Superior temporal gyrus (tissue), 1 donor: ENCODE measurements around the gene RNF144A.
A peak's percentile ranks its signal among the peaks of the same experiment; 100 is the strongest.

ENCODE experiments used
- DNase-seq: peaks from one replicate; pipeline ENCODE4 v3.0.0-alpha.2; 2016; ENCODE audit errors: extremely low spot score

RNF144A gene

GRCh38 chr2:7007846-7008741, 90.9 kb downstream of the RNF144A start:
- peak; percentile 91 for DNase-seq

- no peak for DNase-seq
These were observed 92.1 kb downstream of the RNF144A start for GRCh38 chr2:7009207-7009911.

DNA sequence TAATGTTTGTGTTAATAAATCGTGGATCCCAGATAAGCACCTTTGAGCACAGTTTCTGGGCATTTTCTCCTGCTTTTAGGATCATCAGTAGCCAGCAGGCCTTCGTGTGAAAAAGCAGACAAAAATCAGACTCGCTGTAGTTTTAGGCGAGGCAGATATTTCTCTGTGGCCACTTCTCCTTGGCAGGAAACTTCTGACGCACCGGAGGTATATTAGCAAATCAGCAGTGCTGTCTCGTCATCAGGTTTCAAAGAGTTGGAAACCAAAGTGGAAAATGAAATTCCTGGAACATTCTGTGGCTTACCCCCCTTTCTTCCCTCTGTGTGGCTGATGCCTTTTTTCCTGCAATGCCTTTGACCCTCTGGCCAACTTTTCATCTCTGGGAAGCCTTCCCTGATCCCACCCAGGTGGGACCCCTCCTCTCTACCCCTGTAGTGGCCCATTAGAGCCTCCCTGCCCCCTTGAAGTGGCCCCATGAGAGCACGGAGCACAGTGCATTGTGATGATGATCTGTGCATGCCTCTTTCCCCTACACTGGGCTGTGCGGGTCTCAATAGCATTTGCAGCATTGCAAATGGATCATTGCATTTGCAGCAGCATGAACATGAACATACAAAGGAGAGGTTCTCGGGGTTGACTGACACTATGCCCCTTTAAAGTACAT, 93.3 kb downstream of the RNF144A start:
- DNase-seq, result peak; percentile 33

DNA sequence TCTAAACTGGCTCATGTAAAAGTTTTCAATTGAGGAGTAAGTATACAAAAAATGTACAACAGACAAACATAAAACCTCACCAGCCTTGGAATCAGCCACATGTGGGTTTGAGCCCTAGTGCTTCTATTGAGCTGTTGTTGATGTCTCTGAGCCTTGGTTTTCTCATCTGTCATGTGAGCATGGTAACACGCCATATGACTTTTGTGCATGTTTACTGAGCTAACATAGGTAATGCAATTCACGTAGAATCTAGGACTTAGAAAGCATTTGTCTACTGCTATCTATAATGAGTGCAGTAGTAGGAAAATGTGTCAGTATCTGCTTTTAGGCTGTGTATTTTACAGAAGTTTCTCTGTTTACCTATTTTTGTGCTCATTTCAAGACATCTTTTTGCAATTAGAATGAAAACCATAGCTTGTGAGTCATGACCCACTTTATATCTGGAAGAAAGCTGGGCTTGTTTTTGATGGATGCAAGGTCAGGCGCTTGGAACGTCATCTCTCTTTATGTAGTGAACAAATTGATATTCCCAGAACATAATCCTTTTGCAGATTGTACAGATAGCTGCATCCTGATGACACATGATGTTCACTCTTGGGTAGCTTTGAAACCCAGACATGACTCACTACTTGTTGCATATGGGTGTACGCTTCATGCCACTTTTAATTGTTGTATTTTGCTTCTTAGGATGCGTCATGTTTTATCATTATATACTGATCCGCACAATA, 94.3 kb downstream of the RNF144A start:
- peak; percentile 75 for DNase-seq

DNA sequence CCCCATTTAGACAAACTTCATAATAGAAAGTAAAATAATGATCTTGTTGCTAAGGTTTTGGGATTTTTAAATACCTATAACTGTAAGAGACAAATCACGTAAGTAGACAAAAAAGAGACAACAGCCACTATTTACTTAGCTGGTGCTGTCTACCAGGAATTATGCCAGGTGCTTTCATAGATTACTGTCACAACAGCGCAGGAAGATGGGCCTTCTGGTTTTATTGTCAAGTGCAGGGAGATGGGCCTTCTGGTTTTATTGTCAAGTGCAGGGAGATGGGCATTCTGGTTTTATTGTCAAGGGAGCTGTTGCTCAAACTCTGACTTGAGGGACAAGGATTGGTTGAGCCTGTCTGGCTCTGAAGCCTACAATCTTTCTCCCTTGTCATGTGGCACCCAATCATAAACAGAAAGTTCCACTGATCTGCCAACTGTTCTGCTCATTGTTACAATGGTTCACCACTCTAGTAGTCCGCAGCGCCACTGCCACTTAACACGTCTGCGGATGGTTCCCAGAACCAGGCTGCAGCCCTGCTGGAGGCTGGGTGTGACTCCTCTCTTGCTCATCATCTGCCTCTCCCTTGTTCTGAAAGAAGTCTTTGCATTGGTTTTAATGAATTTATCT, 95.0 kb downstream of the RNF144A start:
- DNase-seq, result peak; percentile 89

DNA sequence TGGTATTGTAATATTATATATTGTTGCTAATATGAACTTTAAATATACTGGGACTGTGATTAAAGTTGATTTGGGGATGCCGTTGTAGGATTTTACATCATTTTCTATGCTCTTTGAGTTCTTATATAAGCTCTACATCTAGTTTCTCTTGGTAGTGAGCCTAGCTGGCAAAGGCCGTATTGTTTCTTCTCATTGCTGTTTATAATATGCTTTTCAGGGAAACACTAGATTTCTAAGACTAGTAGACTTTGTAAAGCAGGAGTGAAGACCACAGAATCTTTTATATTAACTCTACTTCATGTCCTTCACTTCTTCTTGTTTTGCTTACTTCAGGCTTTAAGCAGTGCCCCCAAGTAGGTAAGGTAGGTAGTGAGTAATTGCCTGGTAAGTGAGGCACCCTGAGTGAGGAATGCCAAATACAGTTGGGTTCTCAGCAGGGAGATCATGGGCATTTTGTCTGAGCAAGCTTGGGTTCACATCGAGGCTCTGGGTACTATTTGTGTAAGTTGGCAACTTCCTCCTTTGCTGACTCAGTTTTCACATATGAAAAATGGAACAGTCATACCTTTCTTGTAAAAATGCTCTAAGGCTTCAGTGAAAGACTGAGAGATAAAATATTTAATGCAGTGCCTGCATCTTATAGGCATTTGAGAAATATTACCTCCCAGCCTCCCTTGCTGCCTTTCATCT, 96.4 kb downstream of the RNF144A start:
- peak; percentile 68 for DNase-seq

- peak; percentile 86 for DNase-seq
These were observed 97.0 kb downstream of the RNF144A start for GRCh38 chr2:7014174-7014640.

- DNase-seq, result peak; percentile 62
These were observed 98.1 kb downstream of the RNF144A start for GRCh38 chr2:7015007-7015950.

- peak; percentile 20 for DNase-seq
These were observed 98.9 kb downstream of the RNF144A start for GRCh38 chr2:7016148-7016547.

DNA sequence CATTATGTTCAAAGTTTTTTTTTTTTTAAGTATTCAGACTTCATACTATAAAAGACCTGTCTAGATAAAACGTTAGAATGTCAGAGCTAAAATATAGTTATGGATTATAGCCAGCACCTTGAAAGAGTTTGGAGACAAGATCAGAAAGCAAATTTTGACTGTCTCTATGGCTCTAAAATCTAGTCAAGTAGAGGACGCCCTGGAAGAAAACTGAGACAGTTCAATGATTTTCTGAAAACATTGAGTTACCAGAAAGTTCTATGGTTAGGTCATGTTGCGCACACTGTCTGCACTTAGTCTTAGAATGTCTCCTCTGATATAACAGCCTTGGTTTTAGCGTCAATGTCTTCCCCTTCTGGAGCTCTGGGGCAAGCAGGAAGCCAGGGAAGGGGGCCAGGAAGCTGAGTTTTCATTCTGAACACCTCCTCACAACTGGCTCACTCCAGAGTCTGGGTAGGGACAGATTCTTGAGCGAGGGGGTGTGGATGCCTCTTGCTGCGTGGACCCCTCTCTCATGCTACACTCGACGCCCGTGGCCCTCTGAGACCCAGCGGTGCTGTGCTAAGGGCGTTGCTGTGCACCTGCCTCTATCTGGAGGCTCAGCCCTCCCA, 99.5 kb downstream of the RNF144A start:
- peak; percentile 55 for DNase-seq

DNA sequence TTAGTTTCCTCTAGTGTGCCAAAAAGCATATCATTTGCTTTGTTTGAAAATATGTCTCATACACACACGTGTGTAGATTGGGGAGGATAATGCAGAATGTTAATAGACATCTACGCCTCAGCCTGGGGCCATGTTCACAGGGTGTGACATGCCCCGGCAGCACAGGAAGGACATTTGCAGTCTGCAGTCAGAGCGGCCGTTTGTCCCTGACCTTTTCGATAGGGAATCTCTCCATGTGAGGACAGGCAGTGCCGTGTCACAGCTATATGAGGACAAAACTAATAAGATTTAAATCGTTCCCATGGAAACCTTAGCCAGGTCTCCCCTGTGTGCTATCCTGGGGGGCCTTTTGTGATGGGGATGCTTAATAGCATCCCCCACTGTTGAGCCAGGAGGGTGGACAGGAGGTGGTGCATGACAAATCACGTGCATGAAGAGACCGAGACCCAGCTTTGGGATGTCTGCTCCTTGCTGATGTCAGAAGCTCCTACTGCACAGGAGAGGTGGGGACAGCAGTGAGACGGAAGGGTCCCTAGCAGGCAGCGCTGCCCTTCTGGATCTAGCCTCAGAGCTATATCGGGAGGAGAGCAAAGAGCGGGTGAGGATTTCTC, 100.6 kb downstream of the RNF144A start:
- DNase-seq, result no peak

- DNase-seq, result no peak
These were observed 101.1 kb downstream of the RNF144A start for GRCh38 chr2:7018282-7018701.

DNA sequence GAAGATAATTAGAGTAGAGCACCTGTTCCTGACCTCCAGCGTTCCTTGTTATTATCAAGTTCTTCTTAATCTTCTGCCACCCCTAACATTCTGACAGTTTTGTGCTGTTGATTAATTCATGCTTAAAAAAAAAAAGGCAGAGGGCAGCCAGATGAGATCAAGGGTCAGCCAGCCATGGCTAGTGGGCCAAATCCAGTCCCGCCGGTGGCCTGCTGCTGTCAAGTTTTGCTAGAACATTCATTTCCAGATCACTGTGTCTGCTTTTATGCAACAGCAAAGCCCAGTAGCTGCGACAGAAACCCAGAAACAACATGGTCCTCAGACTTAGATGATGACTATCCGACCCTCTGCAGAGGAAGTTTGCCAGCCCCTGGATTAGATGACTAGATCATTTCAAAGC, 101.6 kb downstream of the RNF144A start:
- DNase-seq, result no peak

DNA sequence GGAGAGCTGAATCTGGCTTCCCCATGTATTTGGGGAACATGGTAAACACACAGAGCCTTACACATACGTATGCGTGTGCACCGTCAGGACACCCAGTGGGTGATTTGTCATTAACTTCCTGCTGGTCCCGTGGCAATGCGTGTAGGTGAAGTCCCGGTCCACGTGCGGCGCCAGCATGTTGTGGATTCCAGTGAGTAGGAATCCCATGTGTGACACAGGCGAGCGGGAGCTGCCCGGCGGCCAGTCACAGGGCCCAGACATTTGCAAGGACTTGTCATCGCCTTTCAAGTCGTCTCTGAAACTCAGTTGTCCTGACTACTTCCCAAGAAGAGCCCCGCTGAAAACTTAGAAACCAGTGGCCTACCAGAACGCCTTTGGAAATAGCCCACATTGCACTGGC, 102.0 kb downstream of the RNF144A start:
- no peak for DNase-seq

- DNase-seq, result no peak
These were observed 102.8 kb downstream of the RNF144A start for GRCh38 chr2:7020059-7020458.

DNA sequence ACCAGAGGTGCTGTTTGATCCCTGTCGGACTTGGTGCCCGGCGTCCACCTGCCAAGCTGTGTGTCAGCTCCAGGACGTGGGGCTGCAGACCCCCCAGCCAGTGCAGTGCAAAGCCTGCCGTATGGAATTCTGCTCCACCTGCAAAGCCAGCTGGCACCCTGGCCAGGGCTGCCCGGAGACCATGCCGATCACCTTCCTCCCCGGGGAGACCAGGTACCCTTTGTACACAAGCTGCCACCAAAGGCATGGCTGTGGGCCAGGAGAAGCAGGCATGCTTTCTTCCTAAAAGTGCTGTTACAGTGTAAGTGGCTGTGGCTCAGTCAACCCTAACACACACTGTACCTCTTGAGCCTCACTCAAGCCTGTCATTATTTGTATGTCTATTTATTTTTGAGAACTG, 103.3 kb downstream of the RNF144A start:
- DNase-seq, result no peak

GRCh38 chr2:7020939-7021470, 103.8 kb downstream of the RNF144A start:
- DNase-seq, result no peak
